Left lung (tissue), 10 donors: Measurements from ENCODE around the gene ULK3. TPM values are rescaled to one million over a fixed set of nuclear protein-coding genes. Genes with fewer than 3 reads are reported as not detected.
A peak's percentile ranks its signal among the peaks of the same experiment; 100 is the strongest.

Experiments
- ATAC-seq: fragments of 200-7000 bp; cut with Tn5 transposase; one replicate; pipeline ENCODE4 v1.9.1; 2020; ENCODE audit warnings: moderate library complexity
- DNase-seq, 4 donors: peaks; one replicate each; pipeline ENCODE4 v3.0.0-alpha.2; 2013 to 2020
- H3K27ac ChIP-seq, 2 donors: fragments of 200-600 bp; sonication (generic) in 1 of 2; one replicate each; pipeline versions ENCODE4 v1.5.0 to v1.8.0; 2020 to 2021
- H3K27me3 ChIP-seq, 2 donors: fragments of 200-600 bp; sonication (generic) in 1 of 2; one replicate each; pipeline versions ENCODE4 v1.5.0 to v1.8.0; 2020 to 2021
- H3K36me3 ChIP-seq, 2 donors: fragments of 200-600 bp; sonication (generic) in 1 of 2; one replicate each; pipeline versions ENCODE4 v1.5.0 to v1.8.0; 2020 to 2021
- H3K4me1 ChIP-seq, 2 donors: fragments of 200-600 bp; one replicate each; pipeline ENCODE4 v1.8.0; 2021
- H3K4me3 ChIP-seq, 2 donors: fragments of 200-600 bp; sonication (generic) in 1 of 2; one replicate each; pipeline versions ENCODE4 v1.5.0 to v1.8.0; 2020 to 2021; ENCODE audit warnings: mild to moderate bottlenecking in 1 of 2
- H3K9me3 ChIP-seq, 2 donors: fragments of 200-600 bp; sonication (generic) in 1 of 2; one replicate each; pipeline versions ENCODE4 v1.5.0 to v1.8.0; 2020 to 2021
- intact Hi-C, 2 donors: fragments of 100-400 bp; cut with DNase I; formaldehyde crosslinking; loops; one replicate each; pipeline versions ENCODE4 v1.11.2 to v1.14.2; 2022
- polyA plus RNA-seq, 6 donors: library from polyadenylated mRNA; unstranded; fragments of 120-200 nt; gene quantifications; one replicate each; pipeline ENCODE4 v1.2.1, GENCODE V29; 2013; ENCODE audit not compliant: insufficient read length in 6 of 6
- total RNA-seq, 2 donors: library from RNA; stranded (reverse); fragmentation: NEBNext Ultra II Directional; extraction: Animal tissue kit (Norgen Biotek cat#: 25700); gene quantifications; one replicate each; pipeline ENCODE4 v1.2.1, GENCODE V29; 2021
- TF ChIP-seq, protein P1 (sequence below), 2 donors: fragments of 200-600 bp; sonication (generic) in 1 of 2; IDR thresholded peaks; one replicate each; pipeline versions ENCODE4 v1.5.0 to v1.8.0; 2021; ENCODE audit warnings: antibody characterized with exemption in 2 of 2
- donor health status: DM: no; HTN: yes; CAD: no.
- donor health status: DM: no; HTN: no; CAD: no.

The ULK3 gene
- total and polyA plus RNA-seq, 8 donors, result 27.3 to 45.1 (median 37.4) TPM

DNA sequence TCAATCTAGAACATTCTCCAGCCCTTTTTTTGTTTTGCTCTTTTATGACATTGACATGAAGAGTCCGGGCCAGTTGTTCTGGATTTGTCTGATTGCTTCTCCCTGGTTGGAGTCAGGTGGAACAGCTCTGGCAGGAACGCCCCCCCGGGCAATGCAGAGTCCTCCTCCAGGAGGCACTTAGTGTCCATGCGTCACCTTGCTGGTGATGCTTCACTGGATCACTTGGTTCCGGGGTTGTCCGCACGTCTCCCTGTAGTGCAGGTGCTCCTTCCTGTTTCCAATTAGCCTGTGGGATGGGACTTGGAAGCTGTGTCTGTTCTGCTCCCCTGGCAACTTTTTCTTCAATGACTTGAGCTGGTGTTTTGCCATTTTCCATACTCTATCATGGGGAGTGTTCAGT is 51.3 kb downstream of the ULK3 start:
- DNase-seq, result peak in 1 of 4 donors; percentile 31
- Histone ChIP-seq H3K27me3 (no peaks in the 10 kb centered on the region), H3K4me1 (peaks cover 21 to 88% of the 10 kb centered on the region in 2 donors), H3K27ac (peak overlapping the region in 1 of 2 donors; percentile 20), H3K36me3 (peaks cover 0 to 11% of the 10 kb centered on the region in 2 donors), H3K4me3 (no peak overlapping the region), H3K9me3 (no peaks in the 10 kb centered on the region)
- intact Hi-C loops, result no loop called here
- no peak for ATAC-seq
- TF ChIP-seq, protein P1, sequence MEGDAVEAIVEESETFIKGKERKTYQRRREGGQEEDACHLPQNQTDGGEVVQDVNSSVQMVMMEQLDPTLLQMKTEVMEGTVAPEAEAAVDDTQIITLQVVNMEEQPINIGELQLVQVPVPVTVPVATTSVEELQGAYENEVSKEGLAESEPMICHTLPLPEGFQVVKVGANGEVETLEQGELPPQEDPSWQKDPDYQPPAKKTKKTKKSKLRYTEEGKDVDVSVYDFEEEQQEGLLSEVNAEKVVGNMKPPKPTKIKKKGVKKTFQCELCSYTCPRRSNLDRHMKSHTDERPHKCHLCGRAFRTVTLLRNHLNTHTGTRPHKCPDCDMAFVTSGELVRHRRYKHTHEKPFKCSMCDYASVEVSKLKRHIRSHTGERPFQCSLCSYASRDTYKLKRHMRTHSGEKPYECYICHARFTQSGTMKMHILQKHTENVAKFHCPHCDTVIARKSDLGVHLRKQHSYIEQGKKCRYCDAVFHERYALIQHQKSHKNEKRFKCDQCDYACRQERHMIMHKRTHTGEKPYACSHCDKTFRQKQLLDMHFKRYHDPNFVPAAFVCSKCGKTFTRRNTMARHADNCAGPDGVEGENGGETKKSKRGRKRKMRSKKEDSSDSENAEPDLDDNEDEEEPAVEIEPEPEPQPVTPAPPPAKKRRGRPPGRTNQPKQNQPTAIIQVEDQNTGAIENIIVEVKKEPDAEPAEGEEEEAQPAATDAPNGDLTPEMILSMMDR (IDR thresholded peaks at IDR 0.05), result no peak

DNA sequence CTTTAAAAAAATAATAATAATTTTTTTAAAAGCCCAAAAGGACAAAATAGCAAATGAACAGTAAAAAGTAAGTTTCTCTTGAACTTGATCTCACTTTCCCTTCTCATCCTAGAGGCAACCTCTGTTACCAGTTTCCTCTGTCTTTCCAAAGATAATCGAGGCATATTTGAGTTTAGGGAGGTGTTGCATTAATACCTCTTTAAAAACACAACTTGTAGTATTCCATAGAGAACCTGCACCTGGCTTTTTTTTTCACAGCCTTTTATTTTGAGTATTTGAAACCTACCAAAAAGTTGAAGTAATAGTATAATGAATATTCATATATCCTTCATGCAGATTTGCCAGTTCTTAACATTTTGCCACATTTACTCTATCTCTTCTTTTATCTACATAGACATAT is 51.9 kb downstream of the ULK3 start:
- H3K4me3 ChIP-seq, result peak overlapping the region in 1 of 2 donors; percentile 36
- ATAC-seq, result no peak
- H3K27me3 ChIP-seq, result no peaks in the 10 kb centered on the region
- DNase-seq, result no peak
- peaks cover 0 to 11% of the 10 kb centered on the region in 2 donors for H3K36me3 ChIP-seq
- peaks cover 27 to 91% of the 10 kb centered on the region in 2 donors for H3K4me1 ChIP-seq
- H3K27ac ChIP-seq, result peak overlapping the region; percentile 79 to 93
- H3K9me3 ChIP-seq, result no peaks in the 10 kb centered on the region
- intact Hi-C loops, result no loop called here
- TF ChIP-seq, protein P1 (IDR thresholded peaks at IDR 0.05), result no peak

DNA sequence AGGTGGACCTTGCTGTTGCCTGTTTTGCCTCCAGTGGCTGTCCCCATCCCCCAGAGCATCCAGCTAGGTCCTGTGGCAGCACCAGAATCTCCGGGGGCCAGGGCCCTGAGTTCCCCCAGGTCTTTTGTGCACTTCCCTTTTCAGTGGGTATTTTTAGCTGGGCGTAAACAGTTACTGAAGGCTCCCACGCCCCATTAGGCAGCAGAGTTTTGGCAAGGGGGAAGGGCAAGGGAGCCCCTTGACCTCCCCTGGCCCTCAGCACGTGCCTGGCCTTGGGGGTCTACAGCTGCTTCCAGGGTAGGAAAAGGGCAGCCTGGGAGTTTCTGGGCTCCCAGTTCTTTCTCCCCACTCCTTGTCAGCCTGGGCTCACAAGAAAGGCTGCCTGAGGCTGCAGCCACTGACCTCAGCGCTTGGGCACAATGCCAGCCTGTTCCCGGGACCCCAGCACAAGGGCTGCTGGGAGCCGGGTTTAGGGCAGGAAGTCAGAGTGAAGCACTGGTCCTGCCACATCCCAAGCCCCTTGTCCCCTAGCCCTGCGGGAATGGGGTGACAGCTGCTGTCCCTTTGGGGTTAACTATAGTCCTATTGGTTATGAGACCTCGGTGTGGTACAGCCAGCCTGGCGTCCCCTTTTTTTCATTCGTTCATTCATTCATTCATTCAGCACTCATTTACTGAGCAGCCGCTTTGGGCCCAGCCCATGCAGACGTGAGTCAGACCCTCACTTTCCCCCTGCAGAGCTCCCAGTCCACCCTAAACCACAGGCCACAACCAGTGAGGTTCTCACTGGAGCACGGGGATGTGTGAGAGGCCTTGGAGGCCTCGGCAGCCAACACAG is 52.7 kb downstream of the ULK3 start:
- Histone ChIP-seq H3K9me3 (no peaks in the 10 kb centered on the region), H3K27ac (peak overlapping the region; percentile 79 to 93), H3K4me1 (peaks cover 30 to 89% of the 10 kb centered on the region in 2 donors), H3K36me3 (peaks cover 0 to 10% of the 10 kb centered on the region in 2 donors), H3K4me3 (peak overlapping the region in 1 of 2 donors; percentile 36), H3K27me3 (no peaks in the 10 kb centered on the region)
- peak; percentile 11 for ATAC-seq
- intact Hi-C loops, result no loop called here
- TF ChIP-seq, protein P1 (IDR thresholded peaks at IDR 0.05), result no peak
- DNase-seq, result peak in 3 of 4 donors; percentile 73 to 86 (median 75)

- peaks cover 0 to 4% of the 10 kb centered on the region in 2 donors for H3K36me3 ChIP-seq
- H3K4me1 ChIP-seq, result peaks cover 32 to 90% of the 10 kb centered on the region in 2 donors
- H3K27me3 ChIP-seq, result no peaks in the 10 kb centered on the region
- no peaks in the 10 kb centered on the region for H3K9me3 ChIP-seq
- DNase-seq (peak in 1 of 4 donors; percentile 29), ATAC-seq (no peak)
- intact Hi-C loops, result no loop called here
- H3K27ac ChIP-seq, result peak overlapping the region; percentile 79 to 93
- TF ChIP-seq, protein P1 (IDR thresholded peaks at IDR 0.05), result no peak
- peak overlapping the region in 1 of 2 donors; percentile 36 for H3K4me3 ChIP-seq
These were observed 53.2 kb downstream of the ULK3 start for GRCh38 chr15:74789741-74790079.

DNA sequence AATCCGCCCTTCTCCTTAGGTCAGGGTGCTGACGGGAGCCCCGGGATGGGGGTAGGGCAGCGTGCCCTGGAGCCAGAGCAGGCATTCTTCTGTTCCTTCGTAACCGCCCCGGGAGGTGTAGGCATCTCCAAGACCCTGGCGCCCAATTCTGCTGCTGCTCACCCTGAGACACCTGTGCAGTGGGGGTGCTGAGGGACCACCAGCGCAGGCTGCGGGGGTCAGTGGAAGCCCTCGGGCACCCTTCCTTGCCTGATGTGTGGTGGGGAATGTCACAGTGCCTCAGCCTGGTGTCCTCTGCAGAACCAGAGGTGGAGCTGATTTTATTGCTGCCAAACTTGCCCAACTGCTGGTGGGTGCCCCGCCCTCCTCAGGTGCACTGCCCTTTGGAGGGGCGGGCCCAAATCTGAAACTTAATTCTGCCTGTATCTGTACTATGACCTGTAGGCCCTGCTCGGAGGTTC is 53.8 kb downstream of the ULK3 start:
- H3K9me3 ChIP-seq, result no peaks in the 10 kb centered on the region
- intact Hi-C loops, result no loop called here
- ATAC-seq, result peak; percentile 9
- TF ChIP-seq, protein P1 (IDR thresholded peaks at IDR 0.05), result no peak
- peak in 1 of 4 donors; percentile 70 for DNase-seq
- H3K4me1 ChIP-seq, result peaks cover 38 to 95% of the 10 kb centered on the region in 2 donors
- H3K36me3 ChIP-seq, result no peaks in the 10 kb centered on the region
- H3K27ac ChIP-seq, result peak overlapping the region; percentile 79 to 93
- H3K27me3 ChIP-seq, result no peaks in the 10 kb centered on the region
- H3K4me3 ChIP-seq, result peak overlapping the region in 1 of 2 donors; percentile 36
